Measurements from ENCODE around the gene EP400. TPM values are rescaled to one million over a fixed set of nuclear protein-coding genes. Genes with fewer than 3 reads are reported as not detected.

EP400 gene
- total and polyA plus RNA-seq, 2 donors (not counting 1 experiment from before 2014, with no cell fraction given): 3.4 to 12.4 TPM

GRCh38 chr12:132123970-132124765, 174.4 kb downstream of the EP400 start:
- H3K27me3 ChIP-seq (ENCODE audit: control insufficient read depth, insufficient read depth, low read length): no peaks in the 10 kb centered on the region
- H3K4me1 ChIP-seq (ENCODE audit: control insufficient read depth, extremely low read depth, insufficient read depth, low read length): no peaks in the 10 kb centered on the region
- no peaks in the 10 kb centered on the region for H4K20me1 ChIP-seq (ENCODE audit: control insufficient read depth, extremely low read depth, insufficient read depth, low read length)
- TF ChIP-seq, protein P1, sequence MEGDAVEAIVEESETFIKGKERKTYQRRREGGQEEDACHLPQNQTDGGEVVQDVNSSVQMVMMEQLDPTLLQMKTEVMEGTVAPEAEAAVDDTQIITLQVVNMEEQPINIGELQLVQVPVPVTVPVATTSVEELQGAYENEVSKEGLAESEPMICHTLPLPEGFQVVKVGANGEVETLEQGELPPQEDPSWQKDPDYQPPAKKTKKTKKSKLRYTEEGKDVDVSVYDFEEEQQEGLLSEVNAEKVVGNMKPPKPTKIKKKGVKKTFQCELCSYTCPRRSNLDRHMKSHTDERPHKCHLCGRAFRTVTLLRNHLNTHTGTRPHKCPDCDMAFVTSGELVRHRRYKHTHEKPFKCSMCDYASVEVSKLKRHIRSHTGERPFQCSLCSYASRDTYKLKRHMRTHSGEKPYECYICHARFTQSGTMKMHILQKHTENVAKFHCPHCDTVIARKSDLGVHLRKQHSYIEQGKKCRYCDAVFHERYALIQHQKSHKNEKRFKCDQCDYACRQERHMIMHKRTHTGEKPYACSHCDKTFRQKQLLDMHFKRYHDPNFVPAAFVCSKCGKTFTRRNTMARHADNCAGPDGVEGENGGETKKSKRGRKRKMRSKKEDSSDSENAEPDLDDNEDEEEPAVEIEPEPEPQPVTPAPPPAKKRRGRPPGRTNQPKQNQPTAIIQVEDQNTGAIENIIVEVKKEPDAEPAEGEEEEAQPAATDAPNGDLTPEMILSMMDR (conservative IDR thresholded peaks at IDR 0.05 in 1 of 2, IDR thresholded peaks at IDR 0.05 in 1 of 2; ENCODE audit: low read depth in 1 of 2, low read length in 2 of 2): no peak
- no peaks in the 10 kb centered on the region for H3K9me3 ChIP-seq (ENCODE audit: control insufficient read depth, insufficient read depth, low read depth, low read length)
- H3K4me2 ChIP-seq (ENCODE audit: extremely low read depth, insufficient read depth, low read length): no peak overlapping the region
- H3K4me3 ChIP-seq (replicated peaks in 1 of 4; ENCODE audit: control extremely low read depth in 1 of 4, insufficient read depth in 1 of 4, low read depth in 3 of 4, low read length in 4 of 4): no peak overlapping the region
- no peak overlapping the region for H2AFZ ChIP-seq (ENCODE audit: low read length)
- no peak overlapping the region for H3K9ac ChIP-seq (ENCODE audit: insufficient read depth, low read length)
- no peak overlapping the region for H3K27ac ChIP-seq (ENCODE audit: insufficient read depth, low read length)
- H3K79me2 ChIP-seq (ENCODE audit: control insufficient read depth, insufficient read depth, low read length): no peaks in the 10 kb centered on the region
- no peak for DNase-seq (ENCODE audit: low read depth in 2 of 2)
- H3K36me3 ChIP-seq (ENCODE audit: control insufficient read depth, insufficient read depth, low read length): peaks cover 24% of the 10 kb centered on the region

- Histone ChIP-seq H3K4me3 (replicated peaks in 1 of 4; ENCODE audit: control extremely low read depth in 1 of 4, insufficient read depth in 1 of 4, low read depth in 3 of 4, low read length in 4 of 4) (no peak overlapping the region), H3K79me2 (ENCODE audit: control insufficient read depth, insufficient read depth, low read length) (no peaks in the 10 kb centered on the region), H4K20me1 (ENCODE audit: control insufficient read depth, extremely low read depth, insufficient read depth, low read length) (no peaks in the 10 kb centered on the region), H3K27me3 (ENCODE audit: control insufficient read depth, insufficient read depth, low read length) (no peaks in the 10 kb centered on the region), H2AFZ (ENCODE audit: low read length) (no peak overlapping the region), H3K27ac (ENCODE audit: insufficient read depth, low read length) (no peak overlapping the region), H3K36me3 (ENCODE audit: control insufficient read depth, insufficient read depth, low read length) (peaks cover 24% of the 10 kb centered on the region), H3K4me2 (ENCODE audit: extremely low read depth, insufficient read depth, low read length) (no peak overlapping the region), H3K4me1 (ENCODE audit: control insufficient read depth, extremely low read depth, insufficient read depth, low read length) (no peaks in the 10 kb centered on the region), H3K9ac (ENCODE audit: insufficient read depth, low read length) (no peak overlapping the region), H3K9me3 (ENCODE audit: control insufficient read depth, insufficient read depth, low read depth, low read length) (no peaks in the 10 kb centered on the region)
- no peak for TF ChIP-seq EZH2 (IDR thresholded peaks at IDR 0.05; ENCODE audit: low read length, missing control alignments)
- TF ChIP-seq, protein P1 (conservative IDR thresholded peaks at IDR 0.05 in 1 of 2, IDR thresholded peaks at IDR 0.05 in 1 of 2; ENCODE audit: low read depth in 1 of 2, low read length in 2 of 2): no peak
- no peak for DNase-seq (ENCODE audit: low read depth in 2 of 2)
Observed at GRCh38 chr12:132124766-132125425, 175.2 kb downstream of the EP400 start.

DNA sequence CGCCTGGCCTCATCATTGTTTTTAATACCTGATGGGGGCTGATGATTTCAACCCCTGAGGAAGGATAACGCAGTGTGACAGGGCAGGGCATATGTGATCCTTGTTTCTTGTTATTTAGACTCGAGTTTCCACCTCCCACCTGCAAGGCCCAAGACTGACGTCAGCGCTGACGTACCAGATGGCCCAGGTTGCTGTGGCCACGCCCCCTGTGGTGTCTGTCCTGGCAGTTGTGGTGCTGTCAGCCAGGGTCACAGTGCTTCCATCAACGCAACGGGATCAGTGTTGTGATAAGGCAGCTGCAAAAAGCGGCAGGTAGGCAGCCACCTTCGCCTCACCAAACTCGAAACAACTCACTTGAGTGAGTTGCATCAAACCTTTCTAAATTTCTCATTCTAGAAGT, 176.0 kb downstream of the EP400 start:
- TF ChIP-seq EZH2 (IDR thresholded peaks at IDR 0.05; ENCODE audit: low read length, missing control alignments): no peak
- TF ChIP-seq, protein P1 (conservative IDR thresholded peaks at IDR 0.05 in 1 of 2, IDR thresholded peaks at IDR 0.05 in 1 of 2; ENCODE audit: low read depth in 1 of 2, low read length in 2 of 2): no peak
- Histone ChIP-seq H4K20me1 (ENCODE audit: control insufficient read depth, extremely low read depth, insufficient read depth, low read length) (no peaks in the 10 kb centered on the region), H3K4me3 (replicated peaks in 1 of 4; ENCODE audit: control extremely low read depth in 1 of 4, insufficient read depth in 1 of 4, low read depth in 3 of 4, low read length in 4 of 4) (no peak overlapping the region), H3K27ac (ENCODE audit: insufficient read depth, low read length) (no peak overlapping the region), H3K4me1 (ENCODE audit: control insufficient read depth, extremely low read depth, insufficient read depth, low read length) (no peaks in the 10 kb centered on the region), H2AFZ (ENCODE audit: low read length) (no peak overlapping the region), H3K36me3 (ENCODE audit: control insufficient read depth, insufficient read depth, low read length) (peaks cover 22% of the 10 kb centered on the region), H3K79me2 (ENCODE audit: control insufficient read depth, insufficient read depth, low read length) (no peaks in the 10 kb centered on the region), H3K9ac (ENCODE audit: insufficient read depth, low read length) (no peak overlapping the region), H3K27me3 (ENCODE audit: control insufficient read depth, insufficient read depth, low read length) (no peaks in the 10 kb centered on the region), H3K9me3 (ENCODE audit: control insufficient read depth, insufficient read depth, low read depth, low read length) (no peaks in the 10 kb centered on the region), H3K4me2 (ENCODE audit: extremely low read depth, insufficient read depth, low read length) (no peak overlapping the region)
- no peak for DNase-seq (ENCODE audit: low read depth in 2 of 2)
